HFF-Myc (cell line): Measurements from ENCODE around the gene FAM47C.
A peak's percentile ranks its signal among the peaks of the same experiment; 100 is the strongest.
"Not testable (repeated sequence)": the region's sequence is repeated elsewhere in the genome, so short reads cannot be mapped to it uniquely, and the experiment has no call there.

Experiments
- DNase-seq: peaks from one replicate; pipeline ENCODE4 v3.0.0-alpha.2; 2011; ENCODE audit warnings: low read depth; ENCODE audit errors: extremely low read depth
- H3K4me3 ChIP-seq: replicated peaks from 2 replicates; pipeline ENCODE4 v1.5.1; 2011; ENCODE audit warnings: low read depth, mild to moderate bottlenecking, control low read depth, low read length
- TF ChIP-seq, protein P1 (sequence below): IDR thresholded peaks from 2 replicates; pipeline ENCODE4 v1.5.1; 2012; ENCODE audit warnings: mild to moderate bottlenecking, low read depth, low read length, control low read depth; ENCODE audit errors: missing control alignments

Gene FAM47C

DNA sequence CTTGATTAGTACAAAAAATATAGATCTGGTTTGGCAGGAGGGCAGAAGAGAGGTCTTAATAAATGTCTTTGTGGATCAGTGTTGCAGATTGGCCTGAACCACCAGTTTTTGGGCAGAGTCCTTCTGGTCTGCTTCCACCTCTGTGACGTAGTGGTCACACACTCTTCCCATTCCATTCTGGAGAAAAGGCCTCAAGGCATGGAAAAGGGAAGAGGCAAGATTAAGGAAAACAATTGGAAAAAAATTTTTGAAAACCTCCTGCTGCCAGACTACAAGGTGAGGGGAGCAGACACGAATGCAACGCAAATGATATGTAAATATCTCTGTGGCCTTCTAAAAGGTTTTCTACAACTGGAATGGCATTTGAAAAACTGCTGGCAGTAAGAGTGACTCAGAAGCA is 24.3 kb upstream of the FAM47C start:
- no peak overlapping the region for H3K4me3 ChIP-seq
- no peak for DNase-seq
- TF ChIP-seq, protein P1, sequence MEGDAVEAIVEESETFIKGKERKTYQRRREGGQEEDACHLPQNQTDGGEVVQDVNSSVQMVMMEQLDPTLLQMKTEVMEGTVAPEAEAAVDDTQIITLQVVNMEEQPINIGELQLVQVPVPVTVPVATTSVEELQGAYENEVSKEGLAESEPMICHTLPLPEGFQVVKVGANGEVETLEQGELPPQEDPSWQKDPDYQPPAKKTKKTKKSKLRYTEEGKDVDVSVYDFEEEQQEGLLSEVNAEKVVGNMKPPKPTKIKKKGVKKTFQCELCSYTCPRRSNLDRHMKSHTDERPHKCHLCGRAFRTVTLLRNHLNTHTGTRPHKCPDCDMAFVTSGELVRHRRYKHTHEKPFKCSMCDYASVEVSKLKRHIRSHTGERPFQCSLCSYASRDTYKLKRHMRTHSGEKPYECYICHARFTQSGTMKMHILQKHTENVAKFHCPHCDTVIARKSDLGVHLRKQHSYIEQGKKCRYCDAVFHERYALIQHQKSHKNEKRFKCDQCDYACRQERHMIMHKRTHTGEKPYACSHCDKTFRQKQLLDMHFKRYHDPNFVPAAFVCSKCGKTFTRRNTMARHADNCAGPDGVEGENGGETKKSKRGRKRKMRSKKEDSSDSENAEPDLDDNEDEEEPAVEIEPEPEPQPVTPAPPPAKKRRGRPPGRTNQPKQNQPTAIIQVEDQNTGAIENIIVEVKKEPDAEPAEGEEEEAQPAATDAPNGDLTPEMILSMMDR = no peak

- DNase-seq, H3K4me3 ChIP-seq: not testable (repeated sequence)
- TF ChIP-seq, protein P1 = peak; percentile 2
These were observed 22.6 kb upstream of the FAM47C start for GRCh38 chrX:36985416-36986209.

DNA sequence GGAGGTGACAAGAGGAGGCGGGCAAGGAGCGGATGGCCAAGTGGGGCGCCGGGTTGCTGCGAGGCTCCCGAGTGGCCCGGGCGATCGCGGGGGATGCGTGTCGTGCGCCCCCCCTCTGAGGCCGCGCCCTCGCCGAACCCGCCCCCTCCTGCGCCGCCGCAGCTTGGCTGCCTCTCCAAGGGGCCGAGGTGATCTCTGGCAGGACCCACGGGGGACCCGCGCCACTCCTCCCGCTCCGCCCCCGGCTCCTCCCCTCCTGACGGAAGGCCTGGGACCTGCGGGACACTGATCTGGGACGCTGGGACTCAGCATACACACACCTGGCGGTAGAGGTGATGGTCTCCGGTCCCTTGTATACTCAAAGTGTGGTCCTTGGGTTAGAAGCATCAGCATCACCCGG is 21.9 kb upstream of the FAM47C start:
- DNase-seq = no peak
- H3K4me3 ChIP-seq = no peak overlapping the region
- TF ChIP-seq, protein P1 = no peak

GRCh38 chrX:36987212-36987611 is 21.0 kb upstream of the FAM47C start:
- DNase-seq, H3K4me3 ChIP-seq: not testable (repeated sequence)

GRCh38 chrX:37000140-37000539 is 8.0 kb upstream of the FAM47C start:
- no peak for DNase-seq

GRCh38 chrX:37010496-37010895 is 2.3 kb downstream of the FAM47C start:
- TF ChIP-seq, protein P1 = no peak
- no peak overlapping the region for H3K4me3 ChIP-seq
- no peak for DNase-seq

More at GRCh38 chrX:37000140-37000539, 8.0 kb upstream of the FAM47C start:
- TF ChIP-seq, protein P1 = no peak
- H3K4me3 ChIP-seq = no peak overlapping the region

GRCh38 chrX:37034260-37034659 is 26.1 kb downstream of the FAM47C start:
- DNase-seq, H3K4me3 ChIP-seq: not testable (repeated sequence)

DNA sequence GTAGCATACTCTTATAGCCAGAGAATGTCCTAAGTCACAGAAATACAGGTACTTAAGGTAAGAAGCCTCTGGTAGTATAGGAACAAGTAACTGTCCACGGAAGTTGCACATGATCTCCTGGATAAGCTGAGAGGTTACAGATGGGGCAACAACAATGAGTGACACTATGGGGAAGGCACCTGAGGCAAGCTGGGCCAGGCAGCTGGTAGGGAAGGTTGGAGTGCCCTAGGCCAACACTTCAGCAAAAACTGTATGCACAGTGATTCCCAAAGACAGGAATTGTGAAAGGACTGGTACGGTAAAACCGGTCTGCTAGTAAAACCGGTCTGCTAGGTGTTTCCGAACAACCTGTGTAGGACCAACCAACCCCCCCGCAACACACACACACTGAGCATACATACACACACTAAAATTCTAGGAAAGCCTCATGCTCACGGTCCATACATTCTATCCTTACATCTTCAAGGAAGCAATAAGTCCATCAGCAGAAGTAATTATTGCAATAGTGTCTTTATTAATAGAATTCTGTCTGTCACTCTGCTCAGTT is 28.6 kb downstream of the FAM47C start:
- DNase-seq, H3K4me3 ChIP-seq: not testable (repeated sequence)

- H3K4me3 ChIP-seq, DNase-seq: not testable (repeated sequence)
These were observed 30.6 kb downstream of the FAM47C start for GRCh38 chrX:37038814-37039213.

DNA sequence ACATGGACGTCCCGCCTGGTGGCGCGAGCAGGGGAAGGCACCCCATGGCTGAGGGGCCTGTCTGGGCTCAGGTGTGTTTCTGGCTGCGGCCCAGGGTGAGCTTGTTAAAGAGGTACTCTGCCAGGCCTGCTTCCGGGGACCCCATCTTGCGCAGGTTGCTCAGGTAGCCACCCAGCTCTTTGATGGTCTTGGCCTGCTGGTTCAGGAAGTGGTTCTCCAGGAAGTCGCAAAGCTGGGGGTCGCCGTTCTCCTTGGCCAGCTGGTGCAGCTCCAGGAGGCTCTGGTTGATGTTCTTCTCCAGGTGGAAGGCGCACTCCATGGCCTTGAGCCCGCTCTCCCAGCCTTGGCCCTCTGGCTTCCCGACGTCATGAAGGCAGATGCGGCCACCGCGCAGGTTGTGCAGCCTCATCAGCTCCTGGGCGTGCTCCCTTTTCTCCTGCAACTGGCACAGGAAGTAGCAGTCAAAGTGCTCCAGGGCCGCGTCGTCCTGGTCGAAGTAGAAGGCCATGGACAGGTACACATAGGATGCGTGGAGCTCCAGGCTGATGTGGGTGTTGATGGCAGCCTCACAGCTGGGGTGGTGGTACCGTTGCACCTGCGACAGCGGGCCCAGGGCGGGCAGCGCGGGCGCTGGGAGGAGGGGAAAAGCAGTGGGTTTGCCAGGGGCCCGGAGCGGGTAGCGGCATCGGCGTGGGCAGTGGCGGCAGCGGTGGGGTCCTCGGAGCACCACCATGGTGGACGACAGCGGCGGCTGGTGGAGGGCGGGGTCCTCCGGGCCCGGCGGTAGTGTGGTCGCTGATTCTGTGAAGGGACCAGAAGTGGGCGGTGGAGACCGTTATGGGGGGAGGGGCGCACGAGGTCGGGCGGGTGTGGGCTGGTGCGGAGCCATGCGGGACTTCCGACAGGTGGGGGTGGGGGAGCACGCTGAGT is 35.1 kb downstream of the FAM47C start:
- not testable (repeated sequence) for H3K4me3 ChIP-seq, DNase-seq
